ENCODE measurements around the gene FGF11.

DNA sequence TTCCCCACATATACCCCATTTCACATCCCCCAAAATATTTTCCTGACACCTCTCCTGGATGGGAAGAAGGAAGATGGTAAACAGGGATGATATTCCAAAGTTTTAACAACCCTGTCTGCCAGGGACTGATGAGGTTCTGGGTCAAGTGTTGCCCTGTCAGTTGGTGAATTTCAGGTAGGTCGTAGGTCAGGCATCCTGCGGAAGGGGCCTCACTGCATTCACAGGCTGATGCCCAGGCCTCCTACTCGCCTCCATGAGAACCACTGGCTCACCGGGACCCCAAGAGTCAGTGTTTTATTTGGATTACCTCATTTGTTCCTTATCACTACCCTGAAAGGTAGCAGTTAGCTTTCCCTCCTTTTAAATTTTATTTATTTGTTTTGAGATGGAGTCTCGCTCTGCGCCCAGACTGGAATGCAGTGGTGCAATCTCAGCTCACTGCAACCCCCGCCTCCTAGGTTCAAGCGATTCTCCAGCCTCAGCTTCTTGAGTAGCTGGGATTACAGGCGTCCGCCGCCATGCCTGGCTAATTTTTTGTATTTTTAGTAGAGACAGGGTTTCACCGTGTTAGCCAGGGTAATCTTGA is 29.6 kb downstream of the FGF11 start:
- no peak for TF ChIP-seq POLR2A (IDR thresholded peaks at IDR 0.05)
- TF ChIP-seq, protein P1, sequence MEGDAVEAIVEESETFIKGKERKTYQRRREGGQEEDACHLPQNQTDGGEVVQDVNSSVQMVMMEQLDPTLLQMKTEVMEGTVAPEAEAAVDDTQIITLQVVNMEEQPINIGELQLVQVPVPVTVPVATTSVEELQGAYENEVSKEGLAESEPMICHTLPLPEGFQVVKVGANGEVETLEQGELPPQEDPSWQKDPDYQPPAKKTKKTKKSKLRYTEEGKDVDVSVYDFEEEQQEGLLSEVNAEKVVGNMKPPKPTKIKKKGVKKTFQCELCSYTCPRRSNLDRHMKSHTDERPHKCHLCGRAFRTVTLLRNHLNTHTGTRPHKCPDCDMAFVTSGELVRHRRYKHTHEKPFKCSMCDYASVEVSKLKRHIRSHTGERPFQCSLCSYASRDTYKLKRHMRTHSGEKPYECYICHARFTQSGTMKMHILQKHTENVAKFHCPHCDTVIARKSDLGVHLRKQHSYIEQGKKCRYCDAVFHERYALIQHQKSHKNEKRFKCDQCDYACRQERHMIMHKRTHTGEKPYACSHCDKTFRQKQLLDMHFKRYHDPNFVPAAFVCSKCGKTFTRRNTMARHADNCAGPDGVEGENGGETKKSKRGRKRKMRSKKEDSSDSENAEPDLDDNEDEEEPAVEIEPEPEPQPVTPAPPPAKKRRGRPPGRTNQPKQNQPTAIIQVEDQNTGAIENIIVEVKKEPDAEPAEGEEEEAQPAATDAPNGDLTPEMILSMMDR (IDR thresholded peaks at IDR 0.05 in 8 of 11, conservative IDR thresholded peaks at IDR 0.05 in 3 of 11) = no peak

All from spleen (tissue), 7 donors.